Measurements from ENCODE around the gene TREML4.
"Not testable (repeated sequence)": the region's sequence is repeated elsewhere in the genome, so short reads cannot be mapped to it uniquely, and the experiment has no call there.

TREML4 gene

GRCh38 chr6:41228096-41228495, at the start of gene TREML4:
TSS of gene TREML4 (plus strand) at chr6:41228349. CDS start at chr6:41228428, 79 bp downstream.
- no peak for DNase-seq

GRCh38 chr6:41179163-41179562, 49.0 kb upstream of the TREML4 start:
- DNase-seq = no peak

GRCh38 chr6:41181566-41181965, 46.6 kb upstream of the TREML4 start:
- DNase-seq = no peak

GRCh38 chr6:41182069-41183034, 45.8 kb upstream of the TREML4 start:
- no peak for DNase-seq

GRCh38 chr6:41184761-41185160, 43.4 kb upstream of the TREML4 start:
- DNase-seq = no peak

GRCh38 chr6:41186031-41186562, 42.1 kb upstream of the TREML4 start:
- no peak for DNase-seq

- DNase-seq = peak in 1 of 2 experiments; percentile 3
Measured at GRCh38 chr6:41187924-41188886, 39.9 kb upstream of the TREML4 start.

GRCh38 chr6:41189046-41189445, 39.1 kb upstream of the TREML4 start:
- not testable (repeated sequence) for DNase-seq

- no peak for DNase-seq
Measured at GRCh38 chr6:41189967-41190366, 38.2 kb upstream of the TREML4 start.

GRCh38 chr6:41190791-41191190, 37.4 kb upstream of the TREML4 start:
- DNase-seq = no peak

GRCh38 chr6:41191569-41191968, 36.6 kb upstream of the TREML4 start:
- DNase-seq = no peak

GRCh38 chr6:41193171-41193734, 34.9 kb upstream of the TREML4 start:
- DNase-seq = no peak

GRCh38 chr6:41193884-41194283, 34.3 kb upstream of the TREML4 start:
- DNase-seq = no peak

GRCh38 chr6:41194386-41194785, 33.8 kb upstream of the TREML4 start:
- DNase-seq = no peak

- DNase-seq = no peak
Measured at GRCh38 chr6:41197234-41197633, 30.9 kb upstream of the TREML4 start.

- no peak for DNase-seq
Measured at GRCh38 chr6:41199552-41200246, 28.4 kb upstream of the TREML4 start.

GRCh38 chr6:41200296-41200900, 27.8 kb upstream of the TREML4 start:
- DNase-seq = no peak

- no peak for DNase-seq
Measured at GRCh38 chr6:41200901-41201763, 27.0 kb upstream of the TREML4 start, which contains the start of gene TREML2. TSS of gene TREML2 (minus strand) at chr6:41201149. CDS start at chr6:41201008, 141 bp downstream.

- DNase-seq = no peak
Measured at GRCh38 chr6:41201764-41202173, 26.4 kb upstream of the TREML4 start.

GRCh38 chr6:41204156-41204555, 24.0 kb upstream of the TREML4 start:
- no peak for DNase-seq
